Vagina (tissue), 2 donors: ENCODE measurements around the gene RRP1B. TPM values are rescaled to one million over a fixed set of nuclear protein-coding genes. Genes with fewer than 3 reads are reported as not detected.

Experiments
- DNase-seq, 2 donors: peaks; one replicate each; pipeline ENCODE4 v3.0.0-alpha.2; 2017; ENCODE audit errors: extremely low spot score in 2 of 2
- H3K27ac ChIP-seq: fragments of 200-600 bp; sonication (generic); one replicate; pipeline ENCODE4 v1.5.1; 2019
- H3K27me3 ChIP-seq: fragments of 200-600 bp; sonication (generic); one replicate; pipeline ENCODE4 v1.5.1; 2019
- H3K36me3 ChIP-seq, 2 donors: fragments of 200-600 bp; sonication (generic); one replicate each; pipeline ENCODE4 v1.5.1; 2017 to 2019
- H3K4me1 ChIP-seq: fragments of 200-600 bp; sonication (generic); one replicate; pipeline ENCODE4 v1.5.1; 2019
- H3K4me3 ChIP-seq, 2 donors: fragments of 200-600 bp; sonication (generic); 1 replicate in 1 of 2; 2 replicates in 1 of 2; pipeline ENCODE4 v1.5.1; 2016 to 2019
- H3K9me3 ChIP-seq: fragments of 200-600 bp; sonication (generic); one replicate; pipeline ENCODE4 v1.5.1; 2019
- CTCF ChIP-seq, 3 experiments: fragments of 450-650 bp in 2 of 3; fragments of 200-600 bp in 1 of 3; sonication (generic) in 1 of 3; IDR thresholded peaks; one replicate each; pipeline ENCODE4 v1.5.1; 2017 to 2019; ENCODE audit warnings: antibody characterized with exemption in 3 of 3, mild to moderate bottlenecking in 2 of 3, moderate library complexity in 2 of 3
- POLR2A ChIP-seq, 2 donors: fragments of 450-650 bp; IDR thresholded peaks; one replicate each; pipeline ENCODE4 v1.6.1; 2017; ENCODE audit warnings: antibody characterized with exemption in 2 of 2, mild to moderate bottlenecking in 2 of 2, moderate library complexity in 2 of 2
- POLR2AphosphoS5 ChIP-seq, 2 donors: sonication (generic); formaldehyde crosslinking; IDR thresholded peaks; one replicate each; pipeline ENCODE4 v1.9.0; 2017; ENCODE audit warnings: antibody characterized with exemption in 2 of 2, mild to moderate bottlenecking in 2 of 2, low read depth in 1 of 2; ENCODE audit not compliant: insufficient read depth in 1 of 2
- intact Hi-C: fragments of 100-400 bp; cut with DNase I; formaldehyde crosslinking; loops from one replicate; pipeline ENCODE4 v1.15.1; 2023
- total RNA-seq: library from RNA; depleted of rRNA; stranded (reverse); fragments of >200 nt; gene quantifications from one replicate; pipeline ENCODE4 v1.2.3, GENCODE V29; 2016

RRP1B gene
- total RNA-seq, 1 donor from 2014 or later, result 18.9 TPM

GRCh38 chr21:43624339-43624738 lies 35.0 kb upstream of the RRP1B start:
- no peaks in the 10 kb centered on the region for H3K4me1 ChIP-seq
- no peak overlapping the region for H3K27ac ChIP-seq
- intact Hi-C loops, result no loop called here
- DNase-seq, result no peak
- no peaks in the 10 kb centered on the region for H3K36me3 ChIP-seq
- TF ChIP-seq POLR2AphosphoS5 (IDR thresholded peaks at IDR 0.05; ENCODE audit: insufficient read depth in 1 of 2, low read depth in 1 of 2) (no peak), CTCF (IDR thresholded peaks at IDR 0.05) (no peak), POLR2A (IDR thresholded peaks at IDR 0.05) (no peak)
- H3K4me3 ChIP-seq, result no peak overlapping the region
- no peaks in the 10 kb centered on the region for H3K27me3 ChIP-seq
- H3K9me3 ChIP-seq, result no peaks in the 10 kb centered on the region

- no peaks in the 10 kb centered on the region for H3K27me3 ChIP-seq
- no peak overlapping the region for H3K27ac ChIP-seq
- no peak overlapping the region for H3K4me3 ChIP-seq
- no peaks in the 10 kb centered on the region for H3K36me3 ChIP-seq
- no peak for TF ChIP-seq POLR2A (IDR thresholded peaks at IDR 0.05)
- TF ChIP-seq POLR2AphosphoS5 (IDR thresholded peaks at IDR 0.05; ENCODE audit: insufficient read depth in 1 of 2, low read depth in 1 of 2), result no peak
- TF ChIP-seq CTCF (IDR thresholded peaks at IDR 0.05), result no peak
- H3K4me1 ChIP-seq, result no peaks in the 10 kb centered on the region
- H3K9me3 ChIP-seq, result no peaks in the 10 kb centered on the region
- intact Hi-C loops, result no loop called here
- DNase-seq, result no peak
Observed at GRCh38 chr21:43626390-43626789, 33.0 kb upstream of the RRP1B start.

GRCh38 chr21:43627527-43627926 lies 31.8 kb upstream of the RRP1B start:
- H3K9me3 ChIP-seq, result no peaks in the 10 kb centered on the region
- no peak overlapping the region for H3K4me3 ChIP-seq
- no peaks in the 10 kb centered on the region for H3K27me3 ChIP-seq
- DNase-seq, result no peak
- intact Hi-C loops, result no loop called here
- no peak overlapping the region for H3K27ac ChIP-seq
- no peak for TF ChIP-seq POLR2A (IDR thresholded peaks at IDR 0.05)
- no peak for TF ChIP-seq POLR2AphosphoS5 (IDR thresholded peaks at IDR 0.05; ENCODE audit: insufficient read depth in 1 of 2, low read depth in 1 of 2)
- no peak for TF ChIP-seq CTCF (IDR thresholded peaks at IDR 0.05)
- H3K36me3 ChIP-seq, result no peaks in the 10 kb centered on the region
- H3K4me1 ChIP-seq, result no peaks in the 10 kb centered on the region

DNA sequence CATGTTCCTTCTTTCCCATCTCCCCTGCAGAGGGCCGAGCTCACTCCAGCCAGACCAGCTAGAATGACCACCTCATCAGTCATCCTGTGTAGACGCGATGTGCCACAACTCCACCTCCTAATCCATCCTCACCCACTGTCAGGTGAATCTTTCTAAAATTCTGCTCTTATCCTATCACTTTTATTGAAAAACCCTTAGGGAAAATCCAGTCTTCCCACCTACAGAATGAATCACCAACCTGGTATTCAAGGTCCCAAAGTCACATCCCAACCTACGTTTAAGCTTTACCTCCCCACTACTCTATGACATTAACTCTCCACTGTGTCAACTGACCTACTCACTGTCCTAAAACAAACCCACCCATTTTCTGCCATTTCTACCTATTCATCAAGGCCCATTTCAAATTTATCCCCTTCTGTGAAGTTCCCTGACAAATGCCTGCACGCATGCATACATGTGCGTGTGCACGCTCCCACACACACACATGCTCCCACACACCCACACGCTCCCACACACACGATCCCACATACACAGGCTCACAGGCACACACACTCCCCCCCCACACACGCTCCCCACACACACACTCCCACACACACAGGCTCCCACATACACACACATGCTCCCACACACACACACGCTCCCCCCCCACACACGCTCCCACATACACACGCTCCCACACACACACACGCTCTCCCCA lies 27.8 kb upstream of the RRP1B start:
- no peak overlapping the region for H3K4me3 ChIP-seq
- intact Hi-C loops, result no loop called here
- H3K36me3 ChIP-seq, result no peaks in the 10 kb centered on the region
- no peak for DNase-seq
- TF ChIP-seq POLR2AphosphoS5 (IDR thresholded peaks at IDR 0.05; ENCODE audit: insufficient read depth in 1 of 2, low read depth in 1 of 2) (no peak), POLR2A (IDR thresholded peaks at IDR 0.05) (no peak), CTCF (IDR thresholded peaks at IDR 0.05) (no peak)
- no peaks in the 10 kb centered on the region for H3K4me1 ChIP-seq
- no peaks in the 10 kb centered on the region for H3K27me3 ChIP-seq
- H3K9me3 ChIP-seq, result no peaks in the 10 kb centered on the region
- no peak overlapping the region for H3K27ac ChIP-seq

- no peaks in the 10 kb centered on the region for H3K9me3 ChIP-seq
- DNase-seq, result no peak
- H3K27me3 ChIP-seq, result no peaks in the 10 kb centered on the region
- intact Hi-C loops, result no loop called here
- TF ChIP-seq POLR2A (IDR thresholded peaks at IDR 0.05) (no peak), CTCF (IDR thresholded peaks at IDR 0.05) (no peak), POLR2AphosphoS5 (IDR thresholded peaks at IDR 0.05; ENCODE audit: insufficient read depth in 1 of 2, low read depth in 1 of 2) (no peak)
- H3K4me3 ChIP-seq, result no peak overlapping the region
- no peaks in the 10 kb centered on the region for H3K4me1 ChIP-seq
- H3K27ac ChIP-seq, result no peak overlapping the region
- H3K36me3 ChIP-seq, result no peaks in the 10 kb centered on the region
Observed at GRCh38 chr21:43632373-43632905, 26.9 kb upstream of the RRP1B start.
